ENCODE data around the gene RASGRP2.

Gene RASGRP2

DNA sequence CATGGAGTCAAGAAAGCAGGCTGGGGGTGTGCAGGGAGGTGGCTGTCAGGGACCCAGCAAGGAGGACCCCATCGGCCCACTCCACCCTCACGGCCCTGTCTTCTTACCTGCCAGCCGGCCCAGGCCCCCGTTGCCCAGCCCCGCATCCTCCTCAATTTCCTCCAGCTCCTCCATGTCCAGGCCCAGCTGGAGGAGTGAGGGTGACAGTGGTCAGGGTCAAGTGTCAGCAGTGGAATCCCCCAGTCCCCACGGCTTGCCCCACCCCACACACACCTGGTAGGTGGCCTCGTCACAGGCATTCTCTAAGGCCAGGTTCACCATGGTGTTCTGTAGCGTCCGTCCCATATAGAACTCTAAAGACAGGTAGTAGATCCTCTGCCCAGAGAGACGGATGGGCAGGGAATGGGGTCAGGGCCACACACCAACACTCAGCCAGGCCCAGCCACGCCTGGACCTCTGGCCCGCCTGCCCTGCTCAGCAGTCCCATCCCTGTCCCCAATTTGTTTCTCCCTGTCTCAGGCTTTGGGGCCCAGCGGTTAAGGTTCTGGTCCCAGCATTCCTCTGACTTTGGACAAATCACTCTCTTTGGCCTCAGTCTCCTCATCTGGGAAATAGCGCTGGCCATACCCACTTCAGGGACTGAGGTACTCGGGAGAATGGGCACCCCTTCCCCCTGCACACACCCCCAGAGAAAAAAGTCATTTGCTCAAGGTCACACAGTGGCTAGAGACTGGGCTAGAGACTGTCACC is 14.6 kb upstream of the RASGRP2 start:
- DNase-seq (ENCODE audit: insufficient read length, low spot score) (no peak), FAIRE-seq (no peak)
- TF ChIP-seq PAX5 (IDR thresholded peaks at IDR 0.05; ENCODE audit: insufficient read depth, low read length, severe bottlenecking) (no peak), POLR2AphosphoS5 (IDR thresholded peaks at IDR 0.05; ENCODE audit: low read depth, low read length) (no peak), POU2F2 (IDR thresholded peaks at IDR 0.05; ENCODE audit: low read depth, low read length) (no peak), SPI1 (IDR thresholded peaks at IDR 0.05; ENCODE audit: low read depth, low read length) (no peak), TAF1 (IDR thresholded peaks at IDR 0.05; ENCODE audit: low read depth, low read length) (no peak), POLR2A (IDR thresholded peaks at IDR 0.05; ENCODE audit: low read depth, low read length) (no peak)

DNA sequence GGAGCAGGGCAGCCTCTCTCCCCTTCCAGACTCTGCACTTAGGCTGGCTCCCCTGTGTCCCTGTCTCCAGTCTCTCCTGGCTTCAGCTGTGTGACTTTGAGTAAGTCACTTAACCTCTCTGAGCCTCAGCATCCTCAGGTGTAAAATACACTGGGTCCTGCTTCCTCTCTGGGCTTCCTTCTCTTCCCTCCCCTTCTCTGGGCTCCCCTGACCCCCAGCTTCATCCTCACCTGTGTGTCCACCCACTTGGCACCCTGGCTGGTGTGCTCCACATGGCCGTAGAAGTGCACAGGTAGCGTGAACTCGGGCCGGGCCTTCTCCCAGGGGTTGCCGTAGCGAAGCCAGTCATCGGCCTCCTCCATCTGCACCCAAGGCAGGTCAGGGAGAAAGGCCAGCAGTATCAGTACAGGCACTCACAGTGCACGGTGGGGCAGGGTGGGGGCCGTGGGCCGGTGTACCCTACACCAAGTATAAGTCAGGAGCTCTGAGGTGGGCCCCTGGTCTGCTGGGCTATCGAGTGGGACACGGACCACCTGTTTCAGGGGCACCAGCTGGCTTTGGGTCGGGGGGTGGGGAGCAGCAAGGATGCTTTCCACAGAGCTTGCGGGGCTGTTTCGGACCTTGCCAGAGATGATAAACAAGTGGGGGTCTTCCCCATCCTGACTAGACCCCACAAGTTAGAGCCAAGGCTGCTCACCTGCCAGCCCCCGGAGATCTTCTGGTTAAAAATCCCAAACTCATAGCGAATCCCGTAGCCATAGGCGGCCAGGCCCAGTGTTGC is 13.8 kb upstream of the RASGRP2 start:
- FAIRE-seq (no peak), DNase-seq (ENCODE audit: insufficient read length, low spot score) (no peak)
- no peak for TF ChIP-seq TAF1 (IDR thresholded peaks at IDR 0.05; ENCODE audit: low read depth, low read length)
- TF ChIP-seq POU2F2 (IDR thresholded peaks at IDR 0.05; ENCODE audit: low read depth, low read length), result no peak
- TF ChIP-seq POLR2A (IDR thresholded peaks at IDR 0.05; ENCODE audit: low read depth, low read length), result no peak
- no peak for TF ChIP-seq POLR2AphosphoS5 (IDR thresholded peaks at IDR 0.05; ENCODE audit: low read depth, low read length)
- TF ChIP-seq PAX5 (IDR thresholded peaks at IDR 0.05; ENCODE audit: insufficient read depth, low read length, severe bottlenecking), result no peak
- no peak for TF ChIP-seq SPI1 (IDR thresholded peaks at IDR 0.05; ENCODE audit: low read depth, low read length)

DNA sequence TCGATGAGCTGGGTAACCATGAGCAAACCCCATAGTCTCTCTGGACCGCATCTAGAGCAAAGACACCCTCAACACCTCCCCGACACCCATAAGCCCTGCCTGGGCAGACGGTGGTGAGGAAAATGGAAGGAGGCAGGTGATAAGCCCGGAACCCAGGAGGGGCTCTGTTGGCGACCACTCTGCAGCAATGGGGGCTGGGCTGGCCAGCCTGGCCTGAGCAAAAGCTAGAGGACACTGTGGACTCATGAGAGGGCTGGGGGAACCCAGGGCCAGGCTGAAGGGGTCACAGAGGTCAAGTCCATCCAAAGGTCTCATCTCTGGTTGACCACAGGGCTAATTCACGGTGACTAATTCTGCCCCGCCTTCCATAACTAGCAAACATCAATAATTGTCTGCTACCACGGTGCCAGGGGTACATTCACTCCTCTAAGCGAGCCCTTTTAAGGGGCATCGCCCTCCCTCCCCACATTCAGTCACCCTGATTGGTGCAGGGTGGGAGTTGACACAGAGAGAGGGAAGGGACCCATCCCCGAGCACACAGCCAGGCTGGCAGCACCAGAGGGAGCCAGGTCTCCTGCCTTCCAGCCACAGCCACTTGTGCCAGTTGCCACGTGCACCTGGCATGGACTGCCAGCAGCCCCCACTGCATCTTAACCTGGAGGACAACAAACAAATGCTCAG is 11.9 kb upstream of the RASGRP2 start:
- FAIRE-seq (no peak), DNase-seq (ENCODE audit: insufficient read length, low spot score) (no peak)
- TF ChIP-seq POLR2AphosphoS5 (IDR thresholded peaks at IDR 0.05; ENCODE audit: low read depth, low read length), result no peak
- TF ChIP-seq SPI1 (IDR thresholded peaks at IDR 0.05; ENCODE audit: low read depth, low read length), result no peak
- TF ChIP-seq POLR2A (IDR thresholded peaks at IDR 0.05; ENCODE audit: low read depth, low read length), result no peak
- no peak for TF ChIP-seq PAX5 (IDR thresholded peaks at IDR 0.05; ENCODE audit: insufficient read depth, low read length, severe bottlenecking)
- no peak for TF ChIP-seq TAF1 (IDR thresholded peaks at IDR 0.05; ENCODE audit: low read depth, low read length)
- no peak for TF ChIP-seq POU2F2 (IDR thresholded peaks at IDR 0.05; ENCODE audit: low read depth, low read length)

DNA sequence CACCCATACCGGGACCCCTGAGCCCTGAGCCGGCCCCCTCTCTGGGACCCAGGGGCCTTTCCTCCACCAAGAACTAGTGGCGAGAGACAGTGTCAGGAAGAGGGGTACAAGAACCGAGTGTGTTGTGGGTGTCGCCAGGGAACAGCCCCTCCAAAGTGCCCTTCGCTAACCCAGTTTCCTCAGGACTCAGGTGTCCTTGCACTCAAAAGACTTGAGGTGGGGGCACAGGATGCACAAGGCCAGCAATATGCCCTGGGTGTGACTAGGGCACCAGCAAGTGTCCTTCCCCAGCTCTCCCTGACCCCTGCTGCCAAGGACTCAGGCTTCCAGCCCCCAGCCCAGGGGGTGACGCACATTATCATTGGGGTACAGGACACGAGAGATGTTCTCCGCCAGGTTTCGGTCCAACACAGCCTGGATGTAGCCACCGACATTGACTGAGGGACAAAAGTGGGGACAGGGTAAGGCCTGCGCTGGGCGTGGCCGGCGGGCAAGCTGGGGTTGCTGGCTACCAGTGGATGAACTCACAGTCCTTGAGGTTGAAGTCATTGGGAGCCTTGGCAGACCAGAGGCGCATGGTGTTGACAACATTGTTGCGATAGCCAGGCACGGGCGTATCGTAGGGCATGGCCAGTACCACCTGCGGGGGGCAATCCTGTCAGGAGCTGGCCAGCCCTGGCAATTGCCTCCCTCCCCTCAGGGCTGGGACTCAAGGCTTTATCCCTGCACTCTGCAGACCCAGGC is 11.1 kb upstream of the RASGRP2 start:
- FAIRE-seq, result no peak
- TF ChIP-seq POLR2A (IDR thresholded peaks at IDR 0.05; ENCODE audit: low read depth, low read length) (no peak), POLR2AphosphoS5 (IDR thresholded peaks at IDR 0.05; ENCODE audit: low read depth, low read length) (no peak)
- no peak for DNase-seq (ENCODE audit: insufficient read length, low spot score)

DNA sequence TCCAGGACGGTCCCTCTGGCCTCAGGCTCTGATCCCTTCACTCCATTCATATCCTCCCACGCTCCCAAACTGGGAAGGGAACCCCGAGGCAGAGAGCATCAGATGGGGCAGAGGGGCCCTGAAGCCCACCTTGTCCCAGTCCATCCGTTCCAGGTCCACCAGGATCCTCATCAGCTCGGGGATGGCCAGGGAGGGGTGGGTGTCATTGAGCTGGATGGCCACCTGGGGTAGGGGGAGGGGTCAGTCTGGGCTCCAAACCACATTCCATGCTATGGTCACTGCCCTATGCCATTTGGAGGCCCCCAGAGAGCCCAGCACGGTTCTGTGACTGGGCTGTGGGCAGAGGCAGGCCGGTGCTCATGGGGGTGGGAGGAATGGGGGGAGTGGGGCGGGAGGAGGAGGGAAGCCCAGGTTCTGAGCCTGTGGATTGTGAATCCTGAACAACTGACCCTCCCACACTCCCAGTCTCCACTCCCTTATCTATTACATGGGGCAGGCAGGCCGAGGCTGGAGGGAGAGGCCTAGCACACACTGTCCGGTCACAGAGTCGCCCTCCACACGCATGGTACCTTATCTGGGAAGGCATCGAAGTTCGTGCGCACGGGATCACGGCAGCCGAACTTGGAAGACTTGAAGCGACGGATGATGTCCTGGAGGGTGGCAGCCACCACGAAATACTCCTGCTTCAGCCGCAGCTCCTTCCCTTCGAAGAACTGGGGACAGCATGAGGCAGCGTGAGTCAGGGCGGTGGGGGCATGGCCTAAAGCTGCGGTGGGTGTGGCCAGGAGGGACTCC is 10.4 kb upstream of the RASGRP2 start:
- no peak for FAIRE-seq
- TF ChIP-seq POLR2AphosphoS5 (IDR thresholded peaks at IDR 0.05; ENCODE audit: low read depth, low read length), result no peak
- TF ChIP-seq POLR2A (IDR thresholded peaks at IDR 0.05; ENCODE audit: low read depth, low read length), result no peak
- no peak for TF ChIP-seq PAX5 (IDR thresholded peaks at IDR 0.05; ENCODE audit: insufficient read depth, low read length, severe bottlenecking)
- TF ChIP-seq SPI1 (IDR thresholded peaks at IDR 0.05; ENCODE audit: low read depth, low read length), result no peak
- no peak for TF ChIP-seq TAF1 (IDR thresholded peaks at IDR 0.05; ENCODE audit: low read depth, low read length)
- no peak for TF ChIP-seq POU2F2 (IDR thresholded peaks at IDR 0.05; ENCODE audit: low read depth, low read length)

DNA sequence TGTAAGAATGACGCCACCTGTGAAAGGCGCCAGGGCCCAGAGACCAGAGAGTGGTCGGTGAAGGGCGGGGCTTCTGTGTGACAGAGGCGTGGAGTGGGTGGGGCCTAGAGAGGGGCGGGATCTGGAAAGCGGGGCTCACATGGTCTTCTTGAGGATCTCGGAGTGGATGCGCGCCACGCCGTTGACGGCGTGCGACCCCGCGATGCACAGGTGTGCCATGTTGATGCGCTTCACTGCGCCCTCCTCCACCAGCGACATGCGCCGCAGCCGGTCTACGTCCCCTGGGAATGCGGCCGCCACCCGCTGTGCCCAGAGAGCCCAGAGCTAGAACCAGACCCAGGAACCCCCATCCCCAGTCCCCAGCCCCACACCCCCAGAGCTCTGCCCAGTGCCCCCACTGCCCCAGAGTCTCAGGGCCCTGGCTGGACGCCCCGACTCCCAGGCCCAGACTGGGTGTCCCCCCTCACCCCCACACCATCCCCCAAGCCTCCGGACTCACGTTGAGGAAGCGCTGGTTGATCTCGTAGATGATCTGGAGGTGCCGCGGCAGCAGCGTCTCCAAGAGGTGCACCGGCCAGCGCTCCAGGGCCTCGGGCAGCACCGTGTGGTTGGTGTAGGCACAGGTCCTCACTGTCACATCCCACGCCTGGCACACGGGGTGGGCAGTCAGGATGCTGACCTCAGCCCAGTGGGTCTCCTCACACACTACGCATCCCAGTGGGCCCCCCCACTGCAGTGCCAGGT is 9.6 kb upstream of the RASGRP2 start:
- FAIRE-seq (no peak), DNase-seq (ENCODE audit: insufficient read length, low spot score) (no peak)
- TF ChIP-seq TAF1 (IDR thresholded peaks at IDR 0.05; ENCODE audit: low read depth, low read length) (no peak), SPI1 (IDR thresholded peaks at IDR 0.05; ENCODE audit: low read depth, low read length) (no peak), POLR2AphosphoS5 (IDR thresholded peaks at IDR 0.05; ENCODE audit: low read depth, low read length) (no peak), POLR2A (IDR thresholded peaks at IDR 0.05; ENCODE audit: low read depth, low read length) (no peak), POU2F2 (IDR thresholded peaks at IDR 0.05; ENCODE audit: low read depth, low read length) (no peak), PAX5 (IDR thresholded peaks at IDR 0.05; ENCODE audit: insufficient read depth, low read length, severe bottlenecking) (no peak)

More for the DNA sequence above, 10.4 kb upstream of the RASGRP2 start:
- DNase-seq (ENCODE audit: insufficient read length, low spot score), result no peak

DNA sequence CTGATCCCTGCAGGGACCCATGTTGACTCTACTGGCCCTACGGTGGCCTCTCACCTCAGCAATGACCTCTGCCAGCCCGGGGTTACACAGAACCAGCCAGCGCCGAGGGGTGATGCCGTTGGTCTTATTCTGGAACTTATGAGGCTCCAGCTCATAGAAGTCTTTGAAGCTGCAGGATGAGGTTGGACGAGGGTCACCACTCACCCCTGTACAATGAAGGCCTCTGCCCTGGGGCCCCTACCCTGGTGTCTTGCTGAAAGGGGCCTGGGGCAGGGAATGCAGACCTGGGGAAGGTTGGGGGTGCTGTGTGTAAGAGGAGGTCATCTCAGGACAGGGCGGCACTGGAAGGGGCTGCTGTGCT is 9.1 kb upstream of the RASGRP2 start:
- no peak for TF ChIP-seq PAX5 (IDR thresholded peaks at IDR 0.05; ENCODE audit: insufficient read depth, low read length, severe bottlenecking)
- TF ChIP-seq POLR2A (IDR thresholded peaks at IDR 0.05; ENCODE audit: low read depth, low read length), result no peak
- TF ChIP-seq POU2F2 (IDR thresholded peaks at IDR 0.05; ENCODE audit: low read depth, low read length), result no peak
- no peak for TF ChIP-seq TAF1 (IDR thresholded peaks at IDR 0.05; ENCODE audit: low read depth, low read length)
- no peak for TF ChIP-seq SPI1 (IDR thresholded peaks at IDR 0.05; ENCODE audit: low read depth, low read length)
- no peak for TF ChIP-seq POLR2AphosphoS5 (IDR thresholded peaks at IDR 0.05; ENCODE audit: low read depth, low read length)
- DNase-seq (ENCODE audit: insufficient read length, low spot score), result no peak
- no peak for FAIRE-seq
